Measurements from ENCODE around the gene TMEM143. TPM values are rescaled to one million over a fixed set of nuclear protein-coding genes. Genes with fewer than 3 reads are reported as not detected.

The TMEM143 gene
- total and polyA plus RNA-seq, 12 donors: 3.3 to 26.5 (median 12.7) TPM

- H3K4me3 ChIP-seq: no peak overlapping the region
- no peaks in the 10 kb centered on the region for H3K4me1 ChIP-seq (replicated peaks in 1 of 2)
- H3K27ac ChIP-seq: no peak overlapping the region
- no peaks in the 10 kb centered on the region for H3K36me3 ChIP-seq (replicated peaks in 1 of 2)
- TF ChIP-seq POLR2A (IDR thresholded peaks at IDR 0.05) (no peak), CTCF (IDR thresholded peaks at IDR 0.05) (no peak)
- no peaks in the 10 kb centered on the region for H3K9me3 ChIP-seq (replicated peaks in 1 of 3)
- intact Hi-C loops (cut with DNase I): no loop called here
- no peaks in the 10 kb centered on the region for H3K27me3 ChIP-seq
- WGBS, 4 donors: 87 to 97% (median 89%) methylated on average over 7 to 19 of the region's 19 CpGs
- DNase-seq: no peak
Observed at GRCh38 chr19:48303866-48304265, 59.9 kb downstream of the TMEM143 start.

- Histone ChIP-seq H3K27ac (no peak overlapping the region), H3K4me3 (no peak overlapping the region), H3K36me3 (replicated peaks in 1 of 2) (no peaks in the 10 kb centered on the region), H3K27me3 (no peaks in the 10 kb centered on the region), H3K4me1 (replicated peaks in 1 of 2) (no peaks in the 10 kb centered on the region), H3K9me3 (replicated peaks in 1 of 3) (no peaks in the 10 kb centered on the region)
- WGBS, 4 donors: 84 to 91% (median 87%) methylated on average over 10 to 13 of the region's 13 CpGs
- intact Hi-C loops (cut with DNase I): no loop called here
- DNase-seq: no peak
- TF ChIP-seq POLR2A (IDR thresholded peaks at IDR 0.05) (no peak), CTCF (IDR thresholded peaks at IDR 0.05) (no peak)
Observed at GRCh38 chr19:48303367-48303766, 60.4 kb downstream of the TMEM143 start.

GRCh38 chr19:48302600-48302959, 61.2 kb downstream of the TMEM143 start:
- Histone ChIP-seq H3K4me3 (no peak overlapping the region), H3K36me3 (replicated peaks in 1 of 2) (no peaks in the 10 kb centered on the region), H3K27ac (no peak overlapping the region), H3K27me3 (no peaks in the 10 kb centered on the region), H3K9me3 (replicated peaks in 1 of 3) (no peaks in the 10 kb centered on the region), H3K4me1 (replicated peaks in 1 of 2) (no peaks in the 10 kb centered on the region)
- no peak for DNase-seq
- WGBS, 4 donors: 85 to 94% (median 92%) methylated on average over 6 to 12 of the region's 12 CpGs
- intact Hi-C loops (cut with DNase I): no loop called here
- no peak for TF ChIP-seq POLR2A (IDR thresholded peaks at IDR 0.05)

- no peak for DNase-seq
- intact Hi-C loops (cut with DNase I): no loop called here
- no peaks in the 10 kb centered on the region for H3K36me3 ChIP-seq (replicated peaks in 1 of 2)
- no peak overlapping the region for H3K27ac ChIP-seq
- no peak for TF ChIP-seq CTCF (IDR thresholded peaks at IDR 0.05)
- no peak for TF ChIP-seq POLR2A (IDR thresholded peaks at IDR 0.05)
- H3K9me3 ChIP-seq (replicated peaks in 1 of 3): no peaks in the 10 kb centered on the region
- no peak overlapping the region for H3K4me3 ChIP-seq
- H3K4me1 ChIP-seq (replicated peaks in 1 of 2): no peaks in the 10 kb centered on the region
- 84 to 93% (median 88%) methylated on average over 1 of the region's 1 CpG for WGBS, 4 donors
- no peaks in the 10 kb centered on the region for H3K27me3 ChIP-seq
Observed at GRCh38 chr19:48301886-48302599, 61.7 kb downstream of the TMEM143 start.

- intact Hi-C loops (cut with DNase I): no loop called here
- TF ChIP-seq CTCF (IDR thresholded peaks at IDR 0.05) (no peak), POLR2A (IDR thresholded peaks at IDR 0.05) (no peak)
- Histone ChIP-seq H3K9me3 (replicated peaks in 1 of 3) (no peaks in the 10 kb centered on the region), H3K36me3 (replicated peaks in 1 of 2) (no peaks in the 10 kb centered on the region), H3K27me3 (no peaks in the 10 kb centered on the region), H3K4me3 (no peak overlapping the region), H3K27ac (no peak overlapping the region), H3K4me1 (replicated peaks in 1 of 2) (no peaks in the 10 kb centered on the region)
- 80 to 96% (median 91%) methylated on average over 3 to 16 of the region's 16 CpGs for WGBS, 4 donors
- DNase-seq: no peak
Observed at GRCh38 chr19:48297975-48298374, 65.8 kb downstream of the TMEM143 start.
